HFFc6 (cell line): ENCODE measurements around the gene GRPEL1. TPM values are rescaled to one million over a fixed set of nuclear protein-coding genes. Genes with fewer than 3 reads are reported as not detected.

ENCODE experiments used
- DNase-seq: peaks from one replicate; pipeline ENCODE4 v3.0.0-alpha.2; 2018
- H3K27ac Mint-ChIP-seq: 2 replicates; pipeline ENCODE4 v1.8.0; 2020; ENCODE audit warnings: mild to moderate bottlenecking, mixed read lengths
- H3K27me3 Mint-ChIP-seq: 2 replicates; pipeline ENCODE4 v1.8.0; 2021; ENCODE audit warnings: mild to moderate bottlenecking, moderate library complexity, mixed read lengths; ENCODE audit not compliant: insufficient read depth
- H3K36me3 Mint-ChIP-seq: 2 replicates; pipeline ENCODE4 v1.8.0; 2021; ENCODE audit warnings: low read depth, mixed read lengths
- H3K4me1 Mint-ChIP-seq: 2 replicates; pipeline ENCODE4 v1.8.0; 2020; ENCODE audit warnings: low read depth, mixed read lengths
- H3K4me3 Mint-ChIP-seq: 2 replicates; pipeline ENCODE4 v1.8.0; 2020; ENCODE audit warnings: mild to moderate bottlenecking, moderate library complexity, mixed read lengths
- H3K9me3 Mint-ChIP-seq: 2 replicates; pipeline ENCODE4 v1.8.0; 2020; ENCODE audit warnings: mild to moderate bottlenecking, mixed read lengths
- CTCF ChIP-seq: fragments of 200-600 bp; sonication (generic); IDR thresholded peaks from 2 replicates; pipeline ENCODE4 v1.5.0; 2021; ENCODE audit warnings: antibody characterized with exemption, mild to moderate bottlenecking
- long read RNA-seq: library from polyadenylated mRNA; unstranded; transcript quantifications from one replicate; pipeline ENCODE4 v2.0.0, GENCODE V29; 2019
- total RNA-seq, 6 experiments: library from RNA; stranded (reverse); fragmentation: NEBNext Ultra II Directional; extraction: Animal tissue kit (Norgen Biotek cat#: 25700); gene quantifications; 2 replicates in 1 of 6; 3 replicates in 5 of 6; pipeline ENCODE4 v1.2.3, GENCODE V29; 2021

GRPEL1 gene
- total RNA-seq: 10 to 100 TPM; 43.1 to 62.1 (median 45.3) TPM
- long read RNA-seq, transcript GRPEL1-201 (4 exons, 2,775 nt): major isoform, 92 of 102 reads
- long read RNA-seq, partial matches to known transcripts: 0 of 102 reads
- long read RNA-seq, other reads (novel, unspliced or antisense): 5 of 102 reads

- peak within 1 kb of the TSS; percentile 92 for H3K27ac Mint-ChIP-seq
- H3K4me1 Mint-ChIP-seq: peaks cover 40% of the 10 kb centered on the region
- peaks cover 6% of the 10 kb centered on the region for H3K27me3 Mint-ChIP-seq
- peak within 1 kb of the TSS; percentile 98 for H3K4me3 Mint-ChIP-seq
- H3K36me3 Mint-ChIP-seq: peaks cover 24% of the 10 kb centered on the region
- no peaks in the 10 kb centered on the region for H3K9me3 Mint-ChIP-seq
- no peak for TF ChIP-seq CTCF
- peak; percentile 99 for DNase-seq
Observed at GRCh38 chr4:7067452-7068278, at the start of gene GRPEL1. GRPEL1 (minus strand) TSS chr4:7068064; CDS start chr4:7068032, 32 bp downstream.

GRCh38 chr4:7116705-7117104 is 48.8 kb upstream of the GRPEL1 start:
- TF ChIP-seq CTCF: no peak
- peaks cover 10% of the 10 kb centered on the region; the same call in 1 of the 2 replicates for H3K9me3 Mint-ChIP-seq
- H3K27me3 Mint-ChIP-seq: peaks cover 32% of the 10 kb centered on the region
- no peak for DNase-seq
- H3K4me1 Mint-ChIP-seq: no peaks in the 10 kb centered on the region
- H3K27ac Mint-ChIP-seq: no peak overlapping the region
- H3K4me3 Mint-ChIP-seq: no peak overlapping the region
- no peaks in the 10 kb centered on the region for H3K36me3 Mint-ChIP-seq

GRCh38 chr4:7115557-7116340 is 47.9 kb upstream of the GRPEL1 start:
- Mint-ChIP-seq H3K4me1 (no peaks in the 10 kb centered on the region), H3K4me3 (no peak overlapping the region), H3K27me3 (peaks cover 33% of the 10 kb centered on the region), H3K36me3 (no peaks in the 10 kb centered on the region), H3K27ac (no peak overlapping the region), H3K9me3 (peaks cover 10% of the 10 kb centered on the region; the same call in 1 of the 2 replicates)
- no peak for DNase-seq
- TF ChIP-seq CTCF: no peak

- Mint-ChIP-seq H3K27me3 (peaks cover 23% of the 10 kb centered on the region), H3K36me3 (0 out of 2 replicates have a peak, but pooled peaks cover 4% of the 10 kb centered on the region), H3K4me1 (no peaks in the 10 kb centered on the region), H3K9me3 (peaks cover 2% of the 10 kb centered on the region; the same call in 1 of the 2 replicates), H3K4me3 (no peak overlapping the region), H3K27ac (no peak overlapping the region)
- no peak for DNase-seq
- TF ChIP-seq CTCF: no peak
Observed at GRCh38 chr4:7112656-7113055, 44.8 kb upstream of the GRPEL1 start.

- Mint-ChIP-seq H3K27ac (no peak overlapping the region), H3K36me3 (0 out of 2 replicates have a peak, but pooled peaks cover 4% of the 10 kb centered on the region)
Observed at GRCh38 chr4:7111441-7111840, 43.6 kb upstream of the GRPEL1 start.

More at GRCh38 chr4:7111441-7111840, 43.6 kb upstream of the GRPEL1 start:
- no peaks in the 10 kb centered on the region for H3K4me1 Mint-ChIP-seq
- no peak for DNase-seq
- H3K4me3 Mint-ChIP-seq: no peak overlapping the region
- no peaks in the 10 kb centered on the region for H3K9me3 Mint-ChIP-seq
- H3K27me3 Mint-ChIP-seq: peaks cover 19% of the 10 kb centered on the region
- TF ChIP-seq CTCF: no peak
